Nephron (organoid): ENCODE measurements around the gene CFAP210.

Source experiments
- H3K27ac Mint-ChIP-seq, 3 experiments: 2 replicates each; pipeline ENCODE4 v1.8.0; 2020; ENCODE audit warnings: mixed read lengths in 3 of 3, mild to moderate bottlenecking in 2 of 3, moderate library complexity in 1 of 3
- H3K27me3 Mint-ChIP-seq: 2 replicates; pipeline ENCODE4 v1.8.0; 2021; ENCODE audit warnings: low read depth, mild to moderate bottlenecking, moderate library complexity, mixed read lengths
- H3K36me3 Mint-ChIP-seq: 2 replicates; pipeline ENCODE4 v1.8.0; 2020; ENCODE audit warnings: low read depth, mixed read lengths
- H3K4me1 Mint-ChIP-seq: 2 replicates; pipeline ENCODE4 v1.8.0; 2020; ENCODE audit warnings: mixed read lengths
- H3K4me3 Mint-ChIP-seq, 3 experiments: 2 replicates each; pipeline ENCODE4 v1.8.0; 2020; ENCODE audit warnings: mild to moderate bottlenecking in 3 of 3, mixed read lengths in 3 of 3, moderate library complexity in 2 of 3
- H3K9me3 Mint-ChIP-seq: 2 replicates; pipeline ENCODE4 v1.8.0; 2020; ENCODE audit warnings: mixed read lengths
- CTCF ChIP-seq, 3 experiments: fragments of 200-600 bp; sonication (generic); IDR thresholded peaks; one replicate each; pipeline ENCODE4 v1.5.0; 2021; ENCODE audit warnings: antibody characterized with exemption in 3 of 3; ENCODE audit not compliant: unreplicated experiment in 3 of 3

The CFAP210 gene

DNA sequence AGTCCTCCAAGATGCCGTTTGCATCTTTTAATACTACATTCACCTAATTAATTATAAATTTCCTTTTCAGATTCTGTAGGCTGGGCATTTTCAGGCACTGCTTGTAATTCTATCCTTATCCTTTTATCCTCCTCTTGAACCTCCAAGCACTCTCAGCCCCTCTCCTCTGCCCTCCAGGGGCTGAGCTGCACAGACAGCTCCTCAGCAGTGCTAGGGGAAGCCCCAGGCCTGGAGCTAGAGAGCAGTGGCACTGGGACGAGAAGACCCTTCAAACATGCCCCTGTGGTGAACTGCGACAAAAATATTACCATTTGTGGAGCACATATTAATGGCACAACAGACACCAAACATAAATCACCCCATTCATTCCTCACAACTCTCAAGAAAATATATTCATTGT lies 32.9 kb downstream of the CFAP210 start:
- no peak for TF ChIP-seq CTCF (IDR thresholded peaks at IDR 0.05; ENCODE audit: unreplicated experiment in 3 of 3)
- H3K36me3 Mint-ChIP-seq = no peaks in the 10 kb centered on the region
- H3K27me3 Mint-ChIP-seq = no peaks in the 10 kb centered on the region
- H3K4me1 Mint-ChIP-seq = no peaks in the 10 kb centered on the region
- H3K4me3 Mint-ChIP-seq = no peak overlapping the region
- H3K9me3 Mint-ChIP-seq = no peaks in the 10 kb centered on the region
- H3K27ac Mint-ChIP-seq = no peak overlapping the region

DNA sequence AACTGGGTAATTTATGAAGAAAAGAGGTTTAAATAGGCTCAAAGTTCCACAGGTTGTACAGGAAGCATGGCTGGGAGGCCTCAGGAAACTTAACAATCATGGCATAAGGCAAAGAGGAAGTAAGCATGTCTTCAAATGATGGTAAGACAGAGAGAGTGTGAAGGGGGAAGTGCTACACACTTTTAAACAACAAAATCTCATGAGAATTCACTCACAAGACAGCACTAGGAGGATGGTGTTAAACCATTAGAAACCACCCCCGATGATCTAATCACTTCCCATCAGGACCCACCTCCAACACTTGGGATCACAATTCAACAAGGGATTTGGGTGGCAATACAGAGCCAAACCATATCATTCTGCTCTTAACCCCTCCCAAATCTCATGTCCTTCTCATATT lies 34.9 kb downstream of the CFAP210 start:
- H3K27ac Mint-ChIP-seq = no peak overlapping the region
- H3K9me3 Mint-ChIP-seq = no peaks in the 10 kb centered on the region
- H3K36me3 Mint-ChIP-seq = no peaks in the 10 kb centered on the region
- no peaks in the 10 kb centered on the region for H3K27me3 Mint-ChIP-seq
- no peaks in the 10 kb centered on the region for H3K4me1 Mint-ChIP-seq
- no peak for TF ChIP-seq CTCF (IDR thresholded peaks at IDR 0.05; ENCODE audit: unreplicated experiment in 3 of 3)
- no peak overlapping the region for H3K4me3 Mint-ChIP-seq

DNA sequence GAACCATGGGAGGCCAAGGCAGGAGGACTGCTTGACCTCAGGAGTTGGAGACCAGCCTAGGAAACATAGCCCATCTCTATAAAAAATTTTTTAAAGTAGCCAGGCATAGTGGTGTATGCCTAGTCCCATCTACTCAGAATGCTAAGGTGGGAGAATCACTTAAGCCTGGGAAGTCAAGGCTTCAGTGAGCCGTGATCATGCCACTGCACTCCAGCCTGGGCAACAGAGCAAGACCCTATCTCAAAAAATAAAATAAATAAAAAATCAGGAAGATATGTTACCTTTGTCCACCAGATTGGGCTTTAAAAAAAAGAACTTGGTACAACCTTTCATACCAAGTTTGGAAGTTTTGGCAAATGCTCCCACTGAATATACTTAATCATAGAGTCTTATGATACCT lies 35.3 kb downstream of the CFAP210 start:
- Mint-ChIP-seq H3K4me1 (no peaks in the 10 kb centered on the region), H3K9me3 (no peaks in the 10 kb centered on the region), H3K36me3 (no peaks in the 10 kb centered on the region), H3K4me3 (no peak overlapping the region), H3K27me3 (no peaks in the 10 kb centered on the region), H3K27ac (no peak overlapping the region)
- no peak for TF ChIP-seq CTCF (IDR thresholded peaks at IDR 0.05; ENCODE audit: unreplicated experiment in 3 of 3)

DNA sequence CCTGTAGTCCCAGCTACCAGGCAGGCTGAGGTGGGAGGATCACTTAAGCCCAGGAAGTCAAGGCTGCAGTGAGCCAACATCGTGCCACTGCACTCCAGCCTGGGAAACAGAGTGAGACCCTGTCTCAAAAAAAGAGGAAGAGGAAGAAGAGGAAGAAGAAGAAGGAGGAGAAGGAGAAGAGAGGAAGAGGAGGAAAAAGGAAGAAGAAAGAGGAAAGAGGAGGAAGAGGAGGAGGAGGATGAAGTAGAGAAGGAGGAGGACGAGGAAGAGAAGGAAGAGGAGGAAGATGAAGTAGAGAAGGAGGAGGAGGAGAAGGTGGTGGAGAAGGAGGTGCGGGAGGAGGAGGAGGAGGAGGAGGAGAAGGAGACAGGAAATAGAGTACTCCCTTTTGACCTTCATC lies 38.0 kb downstream of the CFAP210 start:
- Mint-ChIP-seq H3K36me3 (no peaks in the 10 kb centered on the region), H3K4me3 (no peak overlapping the region), H3K4me1 (no peaks in the 10 kb centered on the region), H3K27me3 (no peaks in the 10 kb centered on the region), H3K9me3 (no peaks in the 10 kb centered on the region), H3K27ac (no peak overlapping the region)
- TF ChIP-seq CTCF (IDR thresholded peaks at IDR 0.05; ENCODE audit: unreplicated experiment in 3 of 3) = no peak

GRCh38 chr2:169653636-169654035 lies 40.6 kb downstream of the CFAP210 start:
- TF ChIP-seq CTCF (IDR thresholded peaks at IDR 0.05; ENCODE audit: unreplicated experiment in 3 of 3) = no peak
- H3K9me3 Mint-ChIP-seq = no peaks in the 10 kb centered on the region
- no peak overlapping the region for H3K4me3 Mint-ChIP-seq
- no peaks in the 10 kb centered on the region for H3K4me1 Mint-ChIP-seq
- H3K27ac Mint-ChIP-seq = no peak overlapping the region
- no peaks in the 10 kb centered on the region for H3K36me3 Mint-ChIP-seq
- no peaks in the 10 kb centered on the region for H3K27me3 Mint-ChIP-seq

DNA sequence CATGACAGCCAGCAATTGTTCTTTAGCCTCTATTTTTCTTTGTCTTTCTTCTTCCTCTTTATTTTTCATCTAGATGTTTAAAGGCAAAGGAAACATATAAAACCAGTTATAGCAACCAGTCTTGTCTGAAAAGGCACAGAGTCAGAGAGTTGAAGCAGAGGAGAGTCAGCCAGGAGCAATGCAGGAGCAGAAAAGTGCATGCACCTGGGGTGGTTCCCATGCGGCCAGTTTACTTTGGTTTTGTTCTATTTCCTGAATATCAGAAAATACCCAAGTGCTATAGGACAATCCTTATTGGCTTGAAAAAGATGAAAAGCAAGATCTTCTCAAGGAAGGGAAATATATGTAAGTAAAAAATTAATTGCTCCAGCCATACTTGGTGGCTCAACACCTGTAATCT lies 44.9 kb downstream of the CFAP210 start:
- Mint-ChIP-seq H3K9me3 (no peaks in the 10 kb centered on the region), H3K4me3 (no peak overlapping the region), H3K27me3 (no peaks in the 10 kb centered on the region), H3K4me1 (no peaks in the 10 kb centered on the region), H3K36me3 (no peaks in the 10 kb centered on the region), H3K27ac (no peak overlapping the region)
- TF ChIP-seq CTCF (IDR thresholded peaks at IDR 0.05; ENCODE audit: unreplicated experiment in 3 of 3) = no peak
